Stimulated activated CD4-positive, alpha-beta T cell treated with anti-CD3 and anti-CD28 coated beads, Interleukin-2, amount 100 ng/mL, for 24 hours (primary cell): ENCODE measurements around the gene DEPDC4.
A peak's percentile ranks its signal among the peaks of the same experiment; 100 is the strongest.
"Not testable (repeated sequence)": the region's sequence is repeated elsewhere in the genome, so short reads cannot be mapped to it uniquely, and the experiment has no call there.

Experiments
- DNase-seq, 2 donors: peaks; one replicate each; pipeline ENCODE4 v3.0.0-alpha.2; 2020

Gene DEPDC4

GRCh38 chr12:100266835-100267602, at the start of gene DEPDC4, which contains the start of gene SCYL2:
TSS of gene DEPDC4 (minus strand) at chr12:100267079. CDS start at chr12:100267076, 3 bp downstream.
TSS of gene SCYL2 (plus strand) at chr12:100267177. CDS start at chr12:100282971, 15,794 bp downstream.
- peak; percentile 92 for DNase-seq

GRCh38 chr12:100311317-100311716, 44.4 kb upstream of the DEPDC4 start:
- DNase-seq, result no peak

GRCh38 chr12:100308138-100308537, 41.3 kb upstream of the DEPDC4 start:
- DNase-seq, result not testable (repeated sequence)

GRCh38 chr12:100304334-100304733, 37.5 kb upstream of the DEPDC4 start:
- not testable (repeated sequence) for DNase-seq

- DNase-seq, result no peak
Observed at GRCh38 chr12:100303831-100304230, 37.0 kb upstream of the DEPDC4 start.

- no peak for DNase-seq
Observed at GRCh38 chr12:100302081-100302480, 35.2 kb upstream of the DEPDC4 start.

- DNase-seq, result no peak
Observed at GRCh38 chr12:100295764-100296555, 29.1 kb upstream of the DEPDC4 start.

- DNase-seq, result not testable (repeated sequence)
Observed at GRCh38 chr12:100294366-100294765, 27.5 kb upstream of the DEPDC4 start.

GRCh38 chr12:100293017-100293416, 26.1 kb upstream of the DEPDC4 start:
- DNase-seq, result no peak

GRCh38 chr12:100290016-100290415, 23.1 kb upstream of the DEPDC4 start:
- no peak for DNase-seq

- no peak for DNase-seq
Observed at GRCh38 chr12:100289038-100289437, 22.2 kb upstream of the DEPDC4 start.

GRCh38 chr12:100284556-100284955, 17.7 kb upstream of the DEPDC4 start:
- DNase-seq, result not testable (repeated sequence)

- no peak for DNase-seq
Observed at GRCh38 chr12:100279607-100280244, 12.8 kb upstream of the DEPDC4 start.

- DNase-seq, result no peak
Observed at GRCh38 chr12:100279159-100279558, 12.3 kb upstream of the DEPDC4 start.

- no peak for DNase-seq
Observed at GRCh38 chr12:100274291-100274690, 7.4 kb upstream of the DEPDC4 start.

- no peak for DNase-seq
Observed at GRCh38 chr12:100273782-100274181, 6.9 kb upstream of the DEPDC4 start.

GRCh38 chr12:100268835-100269564, 2.1 kb upstream of the DEPDC4 start:
- DNase-seq, result no peak

- peak; percentile 20 to 30 for DNase-seq
Observed at GRCh38 chr12:100267603-100268281, 863 bp upstream of the DEPDC4 start.

- DNase-seq, result peak; percentile 96 to 98
Observed at GRCh38 chr12:100266585-100266834, 369 bp downstream of the DEPDC4 start.

GRCh38 chr12:100265732-100266584, 921 bp downstream of the DEPDC4 start:
- DNase-seq, result no peak

- DNase-seq, result not testable (repeated sequence)
Observed at GRCh38 chr12:100265107-100265506, 1.8 kb downstream of the DEPDC4 start.
